GM21367 (cell line): ENCODE data around the gene INO80D.
"Not testable (repeated sequence)": the region's sequence is repeated elsewhere in the genome, so short reads cannot be mapped to it uniquely, and the experiment has no call there.

Source experiments
- ATAC-seq: cut with Tn5 transposase; IDR thresholded peaks from one replicate; pipeline ENCODE4 v1.9.1; 2021; ENCODE audit not compliant: unreplicated experiment

The INO80D gene

DNA sequence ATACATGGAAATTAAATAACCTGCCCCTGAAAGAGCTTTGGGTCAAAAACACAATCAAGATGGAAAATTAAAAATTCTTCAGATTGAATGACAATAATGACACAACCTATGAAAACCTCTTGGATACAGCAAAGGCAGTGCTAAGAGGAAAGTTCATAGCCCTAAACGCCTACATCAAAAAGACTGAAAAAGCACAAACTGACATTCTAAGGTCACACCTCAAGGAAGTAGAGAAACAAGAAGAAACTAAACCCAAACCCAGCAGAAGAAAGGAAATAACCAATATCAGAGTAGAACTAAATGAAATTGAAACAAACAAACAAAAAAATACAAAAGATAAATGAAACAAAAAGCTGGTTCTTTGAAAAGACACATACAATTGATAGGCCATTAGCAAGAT lies 52.5 kb downstream of the INO80D start:
- not testable (repeated sequence) for ATAC-seq

DNA sequence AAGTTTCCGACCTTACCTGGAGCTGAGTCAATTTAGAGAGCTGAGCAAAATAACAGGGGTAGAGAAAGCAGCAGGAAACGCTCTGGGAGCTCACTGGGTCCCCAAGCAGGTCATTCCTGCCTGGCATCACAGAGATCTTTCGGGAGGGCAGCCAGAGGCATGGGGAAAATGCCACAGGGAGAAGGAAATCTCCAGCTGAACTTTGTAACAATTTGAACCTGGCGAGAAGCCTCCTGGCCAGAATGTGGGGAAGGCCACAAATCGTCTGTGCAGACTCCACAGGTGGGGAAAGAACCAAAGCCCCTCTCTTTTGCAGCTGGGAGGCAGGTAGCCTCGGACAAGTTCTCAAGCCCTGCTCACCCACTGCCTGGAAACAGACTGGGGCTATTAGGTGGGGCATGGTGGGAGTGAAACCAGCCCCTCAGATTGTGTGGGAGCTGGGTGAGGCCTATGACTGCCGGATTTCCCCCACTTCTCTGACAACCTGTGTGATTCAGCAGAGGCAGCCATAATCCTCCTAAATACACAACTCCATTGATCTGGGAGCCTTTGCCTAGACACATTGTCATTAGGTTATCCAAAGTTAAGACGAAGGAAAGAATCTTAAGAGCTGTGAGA lies 53.9 kb downstream of the INO80D start:
- ATAC-seq = no peak

DNA sequence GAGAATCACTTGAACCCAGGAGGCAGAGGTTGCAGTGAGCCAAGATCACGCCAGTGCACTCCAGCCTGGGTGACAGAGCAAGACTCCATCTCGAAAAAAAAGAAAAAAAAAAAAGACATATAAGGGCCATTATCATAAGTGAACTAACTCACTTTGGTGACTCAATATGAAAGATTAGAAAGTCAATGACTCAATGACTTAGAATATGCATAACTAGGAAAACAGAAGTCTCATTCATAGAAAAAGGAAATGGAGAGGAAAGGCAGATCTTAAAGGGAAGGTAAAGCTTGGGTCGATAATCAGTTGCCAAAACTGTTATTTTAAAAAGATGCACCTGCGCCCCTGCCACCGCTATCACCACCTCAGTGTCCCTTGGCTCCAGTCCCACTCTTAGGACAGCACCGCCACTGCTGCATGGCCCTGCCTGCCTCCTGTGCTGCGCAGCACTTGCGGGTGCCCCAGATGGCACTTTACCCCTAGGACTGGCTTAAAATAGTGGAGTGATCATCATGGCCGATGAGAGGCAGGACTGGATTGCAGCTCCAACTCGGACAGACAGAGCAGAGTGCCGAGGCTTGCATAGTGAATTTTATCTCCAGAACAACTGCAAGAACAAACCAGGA lies 54.7 kb downstream of the INO80D start:
- no peak for ATAC-seq

DNA sequence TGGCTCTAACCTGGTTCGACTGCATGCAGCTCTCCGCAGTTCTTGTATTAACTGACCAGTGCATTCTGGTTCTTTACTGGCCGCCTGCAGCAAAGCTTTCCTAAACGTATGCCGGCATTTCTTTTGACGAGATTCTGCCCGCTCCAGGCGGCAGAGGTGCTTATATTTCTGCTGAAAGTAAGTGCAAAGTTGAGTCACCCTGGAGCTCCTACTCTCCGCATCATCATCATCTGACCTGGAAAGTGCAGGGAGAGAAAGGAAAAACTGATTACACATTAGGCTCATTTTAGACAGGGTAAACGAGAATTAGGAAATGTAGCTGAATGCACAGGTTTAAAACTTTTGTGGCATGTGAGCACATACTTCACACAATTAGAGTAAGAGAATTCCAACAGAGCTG lies 57.9 kb downstream of the INO80D start:
- no peak for ATAC-seq

DNA sequence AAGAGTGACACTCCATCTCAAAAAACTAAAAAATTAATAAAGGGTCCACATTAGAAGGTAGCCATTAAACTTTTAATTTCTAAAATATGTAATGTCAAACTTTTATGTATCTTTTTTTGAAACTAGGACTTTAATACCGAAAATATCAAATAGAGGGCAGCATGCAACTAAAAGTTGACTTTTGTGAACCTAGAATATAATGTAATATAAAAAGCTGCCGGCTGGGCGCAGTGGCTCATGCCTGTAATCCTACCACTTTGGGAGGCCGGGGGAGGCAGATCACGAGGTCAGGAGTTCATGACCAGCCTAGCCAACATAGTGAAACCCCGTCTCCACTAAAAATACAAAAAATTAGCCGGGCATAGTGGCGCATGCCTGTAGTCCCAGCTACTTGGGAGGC lies 62.8 kb downstream of the INO80D start:
- no peak for ATAC-seq

DNA sequence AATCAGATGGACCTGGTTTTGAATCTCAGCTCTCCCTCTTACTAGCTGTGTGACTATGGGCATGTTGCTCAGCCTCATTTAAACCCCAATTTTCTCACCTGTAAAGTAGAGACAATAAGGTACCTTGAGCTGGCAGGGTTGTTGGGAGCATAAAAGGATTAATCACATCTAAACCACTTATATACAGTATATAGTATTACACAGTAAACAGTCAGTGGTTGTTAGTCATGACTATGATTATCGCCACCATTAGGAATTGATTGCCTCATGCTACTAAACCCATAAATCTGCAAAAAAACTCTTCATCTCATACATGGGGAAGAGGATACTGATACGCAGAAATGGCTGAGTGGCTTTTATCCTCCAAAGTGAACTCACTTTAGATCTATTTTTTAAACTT lies 65.8 kb downstream of the INO80D start:
- ATAC-seq = no peak

DNA sequence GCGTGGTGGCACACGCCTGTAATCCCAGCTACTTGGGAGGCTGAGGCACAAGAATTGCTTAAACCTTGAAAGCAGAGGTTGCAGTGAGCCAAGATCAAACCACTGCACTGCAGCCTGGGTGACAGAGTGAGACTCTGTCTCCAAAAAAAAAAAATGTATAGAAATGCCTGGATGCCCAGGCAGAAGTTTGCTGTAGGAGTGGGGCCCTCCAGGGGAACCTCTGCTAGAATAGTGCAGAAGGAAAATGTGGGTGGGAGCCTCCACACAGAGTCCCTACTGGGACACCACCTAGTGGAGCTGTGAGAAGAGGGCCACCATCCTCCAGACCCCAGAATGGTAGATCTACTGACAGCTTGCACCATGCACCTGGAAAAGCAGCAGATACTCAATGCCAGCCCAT lies 70.2 kb downstream of the INO80D start:
- ATAC-seq = not testable (repeated sequence)

DNA sequence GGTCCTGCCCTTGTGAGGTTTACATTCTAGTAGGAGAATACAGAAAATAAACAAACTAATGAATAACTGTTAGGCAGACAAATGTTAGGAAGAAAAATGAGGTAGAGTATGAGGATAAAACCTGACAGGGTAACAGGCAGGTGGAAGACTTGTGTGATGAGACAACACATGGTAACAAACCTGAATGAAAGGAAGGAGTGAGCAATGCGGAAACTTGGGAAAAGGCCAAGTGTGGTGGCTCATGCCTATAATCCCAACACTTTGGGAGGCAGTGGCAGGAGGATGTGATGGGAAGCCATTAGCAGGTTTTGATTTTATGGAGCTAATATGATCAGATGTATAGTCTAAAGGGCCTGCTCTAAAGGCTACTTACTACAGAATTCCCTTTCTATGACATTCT lies 74.2 kb downstream of the INO80D start:
- ATAC-seq = no peak

DNA sequence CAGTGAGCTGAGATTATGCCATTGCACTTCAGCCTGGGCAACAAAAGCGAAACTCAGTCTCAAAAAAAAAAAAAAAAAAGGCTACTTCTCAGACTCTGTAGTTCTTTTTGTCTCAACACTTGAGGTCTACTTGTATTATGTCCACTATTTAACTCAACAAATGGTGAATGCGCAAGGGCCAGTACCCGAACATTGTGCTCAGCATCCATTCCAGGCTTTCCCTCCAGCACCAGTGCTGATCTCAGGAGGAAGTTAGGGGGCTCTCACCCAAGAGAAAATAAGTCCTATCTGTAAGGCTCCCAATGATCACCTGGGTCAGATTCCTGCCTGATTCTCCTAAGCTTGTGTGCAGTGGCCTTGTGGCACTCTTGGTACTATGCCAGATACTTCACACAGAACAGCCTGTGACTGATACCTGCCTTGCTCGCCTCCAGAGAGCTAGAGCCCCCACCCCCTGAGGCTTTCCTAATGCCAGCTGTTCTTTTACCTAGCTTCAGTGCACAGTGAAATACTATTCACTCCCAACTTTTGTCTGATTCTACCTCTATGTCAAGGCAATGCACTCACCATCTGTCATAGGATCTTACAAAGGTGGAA lies 74.9 kb downstream of the INO80D start:
- ATAC-seq = no peak

DNA sequence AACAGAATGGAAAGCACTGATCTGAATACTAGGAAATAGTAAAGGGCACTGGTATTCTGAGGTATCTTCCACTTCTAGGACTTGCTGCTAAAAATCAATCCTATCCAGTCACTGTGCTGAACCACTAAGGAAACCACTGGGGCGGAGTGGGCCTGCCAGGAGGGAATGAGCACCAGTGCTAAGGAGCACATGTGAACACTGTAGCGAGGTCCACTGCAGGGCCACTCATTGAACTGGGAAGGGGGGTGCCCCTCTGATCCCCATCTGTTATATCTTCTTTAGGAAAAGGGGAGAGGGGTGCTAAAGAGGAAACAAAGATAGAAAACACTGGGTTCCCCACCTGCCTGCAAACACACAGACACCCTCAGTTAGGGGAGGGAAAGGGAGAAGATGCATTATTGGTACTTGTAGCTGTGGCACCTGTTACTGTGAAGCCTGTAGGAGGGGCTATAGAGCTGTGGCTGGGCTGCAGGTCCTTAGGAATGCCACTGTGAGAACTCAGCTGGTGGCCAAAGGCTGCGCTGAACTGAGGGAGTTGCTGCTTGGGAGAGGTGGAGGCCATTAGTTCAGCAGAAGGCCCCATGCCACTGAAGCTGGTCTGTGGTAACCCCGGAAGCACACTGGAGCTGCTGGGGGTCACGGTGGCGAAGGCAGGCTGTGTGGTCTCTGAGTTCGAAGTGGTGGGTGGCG lies 81.8 kb downstream of the INO80D start:
- ATAC-seq = no peak

DNA sequence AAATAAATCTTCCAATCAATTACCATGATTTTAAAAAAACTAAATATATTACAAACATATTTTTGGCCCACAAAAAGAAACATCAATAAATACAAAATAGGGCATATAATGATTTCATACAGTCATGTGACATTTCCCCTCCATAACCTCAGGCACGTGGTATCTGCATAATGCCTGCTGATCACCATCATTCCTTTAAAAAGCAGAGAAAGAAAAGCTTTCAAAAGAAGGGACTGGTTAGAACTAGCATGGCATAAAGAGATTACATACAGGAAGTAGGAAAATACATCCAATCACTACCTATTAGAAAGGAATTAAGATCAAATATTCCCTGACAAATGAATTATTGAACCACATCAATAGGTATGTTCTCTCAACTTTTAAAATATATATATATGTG lies 83.5 kb downstream of the INO80D start:
- ATAC-seq = no peak

DNA sequence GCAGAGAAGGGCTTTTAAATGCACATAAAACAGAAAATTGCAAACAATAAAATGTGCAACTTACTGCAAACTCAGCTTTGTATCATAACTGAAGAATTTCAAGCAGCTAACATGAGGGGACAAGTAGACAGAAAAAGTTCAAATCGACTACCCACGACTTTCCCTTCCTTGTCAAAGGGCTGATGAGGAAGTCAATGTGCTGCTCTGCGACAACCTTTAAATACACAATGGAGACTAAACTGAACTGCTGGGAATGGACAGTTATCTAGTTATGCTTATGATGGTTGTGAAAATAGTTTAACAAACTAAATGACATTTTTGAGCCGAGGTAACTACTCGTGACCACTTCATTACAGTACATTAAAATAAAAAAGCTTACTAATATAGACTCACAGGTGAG lies 84.1 kb downstream of the INO80D start:
- no peak for ATAC-seq

DNA sequence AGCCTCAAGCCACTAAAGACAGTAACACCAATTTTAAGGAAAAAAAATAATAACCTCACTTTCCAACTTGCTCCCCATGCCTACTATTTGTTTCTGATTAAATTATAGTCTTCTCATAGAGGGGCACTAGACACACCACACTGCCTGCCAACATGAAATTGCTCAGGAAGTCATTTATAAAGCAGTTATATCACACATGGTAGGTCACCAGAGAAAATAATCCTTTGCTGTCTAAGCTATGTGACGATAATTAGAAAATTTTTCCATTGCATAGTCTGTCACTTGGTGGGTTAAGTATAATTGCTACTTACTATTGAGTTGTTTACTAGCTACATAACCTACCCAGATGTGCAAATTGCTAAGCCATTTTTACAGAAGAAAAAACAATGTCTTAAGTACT lies 85.2 kb downstream of the INO80D start:
- no peak for ATAC-seq

DNA sequence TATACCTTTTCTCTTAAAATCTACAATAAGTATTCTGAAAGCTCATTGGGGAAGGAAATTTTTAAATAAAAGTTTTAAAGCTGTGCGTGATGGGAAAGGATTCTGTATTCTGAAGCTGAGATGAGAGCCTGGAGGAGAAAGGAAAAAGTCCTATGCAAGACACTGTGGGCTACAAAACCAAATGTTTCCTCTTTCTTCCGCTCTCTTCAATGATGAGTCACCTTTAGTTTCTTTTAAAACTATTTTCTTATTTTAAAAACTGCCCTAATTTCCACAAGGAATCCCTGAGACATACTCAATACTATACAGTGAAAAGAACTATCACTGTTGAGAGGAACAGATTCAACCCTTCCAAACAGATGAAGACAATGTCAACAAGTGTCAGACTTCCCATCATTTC lies 87.4 kb downstream of the INO80D start:
- no peak for ATAC-seq

DNA sequence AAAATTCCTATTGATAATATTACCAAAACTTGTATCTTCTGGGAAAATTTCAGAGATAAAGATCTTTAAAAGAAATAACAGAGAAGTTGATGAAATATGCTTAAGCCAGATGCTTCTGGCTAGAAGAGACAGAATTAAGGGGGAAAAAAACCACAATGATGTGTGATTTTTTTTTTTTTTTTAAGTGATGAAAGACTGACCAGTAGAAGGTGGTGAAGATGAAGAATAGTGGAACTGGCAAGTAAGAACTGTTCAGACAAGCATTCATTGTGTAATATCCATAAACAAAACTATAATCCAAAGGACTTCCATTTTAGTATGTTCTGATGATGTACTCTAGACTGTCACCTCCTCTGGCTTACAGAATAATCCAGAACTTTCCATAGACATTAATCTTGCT lies 89.8 kb downstream of the INO80D start:
- ATAC-seq = no peak

DNA sequence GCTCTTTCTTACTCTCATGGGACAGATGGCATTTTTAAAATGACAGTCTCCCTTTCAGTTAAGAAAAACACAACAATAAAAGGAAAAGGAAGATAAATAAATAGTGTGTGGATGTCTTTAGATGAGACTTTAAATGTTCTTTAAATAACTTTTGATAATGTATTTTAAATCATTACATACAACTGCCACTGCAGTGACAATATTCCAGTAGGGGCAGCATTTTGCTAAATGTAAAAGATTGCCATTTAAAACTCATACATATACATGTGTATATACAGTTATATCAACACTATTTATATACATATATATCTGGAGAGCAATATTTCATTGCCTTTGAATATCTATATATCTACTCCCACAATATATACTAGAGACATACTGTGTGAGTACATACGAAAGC lies 90.7 kb downstream of the INO80D start:
- no peak for ATAC-seq

DNA sequence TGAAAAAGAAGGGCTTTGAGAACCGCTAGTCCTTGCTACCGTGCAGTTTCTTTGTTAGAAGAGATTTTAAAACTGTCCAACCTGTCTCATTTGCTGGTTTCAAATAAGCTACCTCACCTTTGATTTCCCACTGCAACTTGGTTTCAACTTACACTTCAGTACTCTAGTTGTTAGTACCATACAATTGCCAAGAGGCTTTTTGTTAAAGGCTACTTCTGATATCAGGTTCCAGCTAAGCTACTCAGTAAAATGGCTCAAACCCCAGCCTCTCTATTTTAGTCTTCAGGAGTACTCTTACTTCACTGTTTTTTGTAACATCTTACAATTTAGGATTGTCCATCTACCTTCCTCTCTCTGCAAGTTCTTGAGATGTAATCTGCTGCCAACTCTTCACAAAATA lies 91.6 kb downstream of the INO80D start:
- no peak for ATAC-seq

DNA sequence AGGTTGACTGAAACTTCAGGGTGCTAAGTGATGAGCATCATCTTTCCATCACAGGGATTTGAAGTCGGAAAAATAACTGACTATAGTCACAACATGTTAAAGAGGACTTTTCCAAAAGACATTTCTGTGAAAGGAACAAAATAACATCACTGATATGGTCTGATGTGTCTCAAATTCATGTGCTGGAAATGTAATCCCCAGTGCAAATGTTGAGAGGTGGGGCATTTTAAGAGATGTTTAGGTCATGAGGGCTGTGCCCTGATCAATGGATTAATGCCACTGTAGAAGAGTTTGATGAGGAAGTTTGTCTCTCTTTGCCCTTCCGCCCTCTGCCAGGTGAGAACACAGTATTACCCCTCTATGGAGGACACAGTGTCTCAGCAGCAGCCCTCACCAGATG lies 95.9 kb downstream of the INO80D start:
- no peak for ATAC-seq

DNA sequence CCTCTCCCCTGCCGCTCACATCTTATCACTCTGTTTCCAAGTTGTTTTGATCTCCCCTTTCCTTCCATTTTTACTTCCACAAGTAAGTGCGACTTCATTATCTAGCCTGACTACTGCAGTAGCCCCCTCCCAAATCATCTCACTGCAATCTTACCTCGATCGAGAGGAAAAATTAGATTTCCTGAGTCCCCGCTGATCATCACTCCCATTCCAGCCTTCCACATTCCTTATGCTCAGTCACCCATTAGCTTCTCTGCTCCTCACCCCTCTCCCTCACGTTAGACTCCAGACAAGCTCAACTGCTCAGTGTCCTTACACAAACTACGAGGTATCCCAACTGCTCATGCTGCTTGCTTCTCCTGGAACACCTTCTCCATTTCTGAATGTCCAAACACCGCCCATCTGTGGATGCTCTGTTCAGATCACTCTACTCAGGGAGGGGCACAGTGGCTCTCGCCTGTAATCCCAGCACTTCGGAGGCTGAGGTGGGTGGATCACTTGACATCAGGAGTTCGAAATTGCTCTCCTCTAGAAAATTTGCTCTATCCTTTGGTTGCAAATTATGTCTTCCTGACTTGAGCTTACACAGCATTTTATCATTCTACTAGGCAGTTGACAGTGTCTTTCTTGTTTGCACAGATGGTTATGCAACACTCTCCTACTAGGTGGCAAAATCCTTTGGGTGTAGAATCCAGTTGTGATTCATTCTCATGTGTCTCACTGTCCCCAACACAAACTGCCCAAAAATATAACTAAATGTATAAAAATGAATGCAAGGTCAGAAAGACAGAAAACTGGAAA lies 96.5 kb downstream of the INO80D start:
- no peak for ATAC-seq

DNA sequence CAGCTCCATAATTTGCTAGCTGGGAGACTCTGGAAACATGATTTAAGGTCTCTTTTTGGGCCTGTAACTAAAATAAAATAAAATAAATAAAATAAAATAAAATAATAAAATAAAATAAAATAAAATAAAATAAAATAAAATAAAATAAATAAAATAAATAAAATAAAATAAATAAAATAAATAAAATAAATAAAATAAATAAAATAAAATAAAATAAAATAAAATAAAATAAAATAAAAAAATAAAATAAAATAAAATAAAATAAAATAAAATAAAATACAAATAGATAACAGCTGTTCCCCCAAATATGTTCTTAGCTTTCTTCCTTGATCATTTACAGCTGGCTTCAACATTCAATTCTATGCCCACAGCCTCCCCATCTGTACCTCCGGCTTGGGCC lies 97.3 kb downstream of the INO80D start:
- not testable (repeated sequence) for ATAC-seq

DNA sequence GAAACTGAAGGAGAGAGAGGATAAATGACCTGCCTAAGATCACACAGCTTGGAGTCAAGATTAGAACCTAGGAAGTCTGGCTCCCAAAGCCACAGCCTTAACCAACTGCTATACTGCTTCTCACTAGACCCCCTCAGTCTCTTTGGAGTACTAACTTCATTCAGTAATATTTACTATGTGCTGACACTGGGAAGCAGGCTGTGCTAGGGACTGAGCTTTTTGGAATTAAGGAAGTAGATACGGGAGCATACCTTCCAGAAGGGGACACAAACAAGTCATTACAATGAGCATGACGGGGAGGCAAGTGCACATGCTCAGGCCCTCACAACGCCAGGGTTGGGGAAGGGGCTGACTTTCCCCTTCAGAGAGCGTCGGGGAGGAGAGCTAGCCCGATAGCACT lies 97.7 kb downstream of the INO80D start:
- ATAC-seq = no peak
